ENCODE data around the gene PPRC1.

The PPRC1 gene

DNA sequence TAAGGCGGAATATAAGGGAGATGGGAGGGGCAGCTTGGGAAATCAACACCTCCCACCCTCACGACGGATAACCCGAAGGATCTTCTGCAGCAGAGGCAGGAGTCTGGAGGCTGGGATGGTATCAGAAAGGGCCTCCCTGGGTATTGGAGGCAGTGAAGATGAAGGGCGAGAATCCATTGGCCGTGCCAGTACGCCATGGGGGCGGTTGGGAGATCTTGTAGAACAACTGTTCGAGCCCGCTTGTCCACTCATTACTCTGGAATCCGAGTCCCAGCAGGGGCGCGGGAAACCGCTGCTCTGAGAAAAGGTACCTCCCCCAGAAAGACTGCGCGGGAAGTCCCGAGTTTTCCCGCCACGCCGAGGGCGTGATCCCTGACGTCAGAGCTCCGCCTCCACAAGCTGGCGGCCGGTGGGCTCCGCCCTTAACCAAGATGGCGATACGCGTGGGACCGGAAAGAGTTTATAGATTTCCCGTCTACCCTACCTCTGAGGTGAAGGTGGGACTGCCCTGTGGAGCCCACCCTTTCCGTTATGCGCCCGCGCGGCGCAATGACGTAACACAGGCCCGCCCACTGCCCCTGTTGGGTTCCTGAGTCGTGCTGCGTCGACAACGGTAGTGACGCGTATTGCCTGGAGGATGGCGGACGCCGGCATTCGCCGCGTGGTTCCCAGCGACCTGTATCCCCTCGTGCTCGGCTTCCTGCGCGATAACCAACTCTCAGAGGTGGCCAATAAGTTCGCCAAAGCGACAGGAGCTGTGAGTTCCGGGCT is 19.1 kb downstream of the PPRC1 start, which contains the start of gene NOLC1:
Gene NOLC1 (plus strand): TSS at position 616 of the 771 bp plus-strand sequence. CDS start 22 bp downstream, at position 638.
- H3K9ac ChIP-seq (ENCODE audit: low read depth, low read length), result peak within 1 kb of the TSS; percentile 70
- H3K9me3 ChIP-seq (ENCODE audit: insufficient read depth, low read length, severe bottlenecking), result no peaks in the 10 kb centered on the region
- peak within 1 kb of the TSS; percentile 99 for H3K4me2 ChIP-seq (ENCODE audit: insufficient read depth, low read length)
- peak within 1 kb of the TSS; percentile 84 for H2AFZ ChIP-seq (ENCODE audit: low read depth, low read length)
- peaks cover 77% of the 10 kb centered on the region for H3K36me3 ChIP-seq (ENCODE audit: insufficient read depth, low read length)
- TF ChIP-seq EZH2 (IDR thresholded peaks at IDR 0.05; ENCODE audit: borderline replicate concordance, low read depth, low read length, severe bottlenecking), result no peak
- TF ChIP-seq, protein P1, sequence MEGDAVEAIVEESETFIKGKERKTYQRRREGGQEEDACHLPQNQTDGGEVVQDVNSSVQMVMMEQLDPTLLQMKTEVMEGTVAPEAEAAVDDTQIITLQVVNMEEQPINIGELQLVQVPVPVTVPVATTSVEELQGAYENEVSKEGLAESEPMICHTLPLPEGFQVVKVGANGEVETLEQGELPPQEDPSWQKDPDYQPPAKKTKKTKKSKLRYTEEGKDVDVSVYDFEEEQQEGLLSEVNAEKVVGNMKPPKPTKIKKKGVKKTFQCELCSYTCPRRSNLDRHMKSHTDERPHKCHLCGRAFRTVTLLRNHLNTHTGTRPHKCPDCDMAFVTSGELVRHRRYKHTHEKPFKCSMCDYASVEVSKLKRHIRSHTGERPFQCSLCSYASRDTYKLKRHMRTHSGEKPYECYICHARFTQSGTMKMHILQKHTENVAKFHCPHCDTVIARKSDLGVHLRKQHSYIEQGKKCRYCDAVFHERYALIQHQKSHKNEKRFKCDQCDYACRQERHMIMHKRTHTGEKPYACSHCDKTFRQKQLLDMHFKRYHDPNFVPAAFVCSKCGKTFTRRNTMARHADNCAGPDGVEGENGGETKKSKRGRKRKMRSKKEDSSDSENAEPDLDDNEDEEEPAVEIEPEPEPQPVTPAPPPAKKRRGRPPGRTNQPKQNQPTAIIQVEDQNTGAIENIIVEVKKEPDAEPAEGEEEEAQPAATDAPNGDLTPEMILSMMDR (IDR thresholded peaks at IDR 0.05; ENCODE audit: borderline replicate concordance, extremely low read depth, low read length, poor library complexity, severe bottlenecking), result no peak
- H3K79me2 ChIP-seq (ENCODE audit: insufficient read depth, low read length), result peaks cover 51% of the 10 kb centered on the region
- peak within 1 kb of the TSS; percentile 63 to 73 for H3K4me3 ChIP-seq (ENCODE audit: low read depth in 1 of 2, low read length in 2 of 2)
- H3K4me1 ChIP-seq (ENCODE audit: insufficient read depth, low read length), result peaks cover 39% of the 10 kb centered on the region
- H3K27me3 ChIP-seq (ENCODE audit: insufficient read depth, low read length, poor library complexity), result no peaks in the 10 kb centered on the region
- H3K27ac ChIP-seq (ENCODE audit: low read length), result peak within 1 kb of the TSS; percentile 88
- peak; percentile 93 for ATAC-seq (ENCODE audit: insufficient read depth, low read depth)
- DNase-seq, result peak; percentile 100
- H4K20me1 ChIP-seq (ENCODE audit: insufficient read depth, low read length), result peaks cover 37% of the 10 kb centered on the region

DNA sequence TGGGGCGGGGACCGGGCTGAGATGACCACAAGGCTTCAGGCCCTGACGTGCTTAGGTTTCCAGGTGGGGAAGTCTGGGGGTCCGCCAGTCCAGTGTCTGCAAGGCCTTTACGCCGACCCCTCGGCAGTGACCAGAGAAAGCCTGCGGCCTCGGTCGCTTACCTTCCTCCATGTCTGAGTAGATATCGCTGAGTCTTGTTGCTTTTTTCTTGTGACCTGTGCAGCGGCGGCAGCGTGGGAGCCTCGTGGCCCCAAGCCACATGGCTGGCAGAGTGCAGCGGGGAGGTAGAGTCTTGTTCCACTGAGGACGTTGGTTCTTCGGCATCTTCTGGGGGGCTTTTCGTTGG is 19.7 kb downstream of the PPRC1 start:
- H3K9ac ChIP-seq (ENCODE audit: low read depth, low read length), result peak overlapping the region; percentile 70
- no peaks in the 10 kb centered on the region for H3K27me3 ChIP-seq (ENCODE audit: insufficient read depth, low read length, poor library complexity)
- H3K36me3 ChIP-seq (ENCODE audit: insufficient read depth, low read length), result peaks cover 77% of the 10 kb centered on the region
- H3K9me3 ChIP-seq (ENCODE audit: insufficient read depth, low read length, severe bottlenecking), result no peaks in the 10 kb centered on the region
- DNase-seq (peak; percentile 43), ATAC-seq (ENCODE audit: insufficient read depth, low read depth) (peak; percentile 11)
- H3K4me2 ChIP-seq (ENCODE audit: insufficient read depth, low read length), result peak overlapping the region; percentile 99
- peak overlapping the region; percentile 75 for H3K27ac ChIP-seq (ENCODE audit: low read length)
- H3K79me2 ChIP-seq (ENCODE audit: insufficient read depth, low read length), result peaks cover 54% of the 10 kb centered on the region
- peak overlapping the region; percentile 63 to 73 for H3K4me3 ChIP-seq (ENCODE audit: low read depth in 1 of 2, low read length in 2 of 2)
- H4K20me1 ChIP-seq (ENCODE audit: insufficient read depth, low read length), result peaks cover 39% of the 10 kb centered on the region
- H2AFZ ChIP-seq (ENCODE audit: low read depth, low read length), result peak overlapping the region; percentile 84
- TF ChIP-seq, protein P1 (IDR thresholded peaks at IDR 0.05; ENCODE audit: borderline replicate concordance, extremely low read depth, low read length, poor library complexity, severe bottlenecking), result no peak
- TF ChIP-seq EZH2 (IDR thresholded peaks at IDR 0.05; ENCODE audit: borderline replicate concordance, low read depth, low read length, severe bottlenecking), result no peak
- peaks cover 44% of the 10 kb centered on the region for H3K4me1 ChIP-seq (ENCODE audit: insufficient read depth, low read length)

DNA sequence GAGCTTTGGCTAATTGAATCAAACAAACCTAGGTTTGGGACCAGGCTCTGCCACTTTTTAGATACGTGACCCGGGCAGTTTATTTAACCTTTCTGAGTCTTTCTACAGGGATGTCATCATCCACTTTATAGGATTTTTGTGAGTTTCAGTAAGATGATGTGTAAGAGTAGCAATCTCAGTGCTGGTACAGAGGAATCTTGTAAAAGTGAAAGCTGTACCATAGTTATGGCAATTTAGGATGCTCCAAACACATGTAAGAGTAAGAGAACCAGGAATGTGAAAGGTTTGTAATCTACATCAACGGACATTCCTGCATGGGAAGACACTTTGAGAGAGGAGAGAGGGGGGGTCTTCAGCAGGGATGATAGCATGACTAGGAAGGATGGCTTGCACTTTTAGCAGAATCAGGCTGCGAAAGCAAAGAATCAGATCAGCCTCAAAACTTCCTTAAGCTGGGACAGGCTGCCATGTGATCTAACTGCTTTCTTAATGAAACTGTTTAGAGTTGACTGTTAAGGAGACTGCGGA is 20.3 kb downstream of the PPRC1 start:
- no peak for TF ChIP-seq EZH2 (IDR thresholded peaks at IDR 0.05; ENCODE audit: borderline replicate concordance, low read depth, low read length, severe bottlenecking)
- TF ChIP-seq, protein P1 (IDR thresholded peaks at IDR 0.05; ENCODE audit: borderline replicate concordance, extremely low read depth, low read length, poor library complexity, severe bottlenecking), result no peak
- H3K36me3 ChIP-seq (ENCODE audit: insufficient read depth, low read length), result peaks cover 77% of the 10 kb centered on the region
- peak overlapping the region; percentile 70 for H3K9ac ChIP-seq (ENCODE audit: low read depth, low read length)
- peaks cover 45% of the 10 kb centered on the region for H4K20me1 ChIP-seq (ENCODE audit: insufficient read depth, low read length)
- peak overlapping the region; percentile 99 for H3K4me2 ChIP-seq (ENCODE audit: insufficient read depth, low read length)
- peaks cover 59% of the 10 kb centered on the region for H3K79me2 ChIP-seq (ENCODE audit: insufficient read depth, low read length)
- DNase-seq, result no peak
- no peak overlapping the region for H2AFZ ChIP-seq (ENCODE audit: low read depth, low read length)
- peak overlapping the region; percentile 75 for H3K27ac ChIP-seq (ENCODE audit: low read length)
- H3K27me3 ChIP-seq (ENCODE audit: insufficient read depth, low read length, poor library complexity), result no peaks in the 10 kb centered on the region
- H3K9me3 ChIP-seq (ENCODE audit: insufficient read depth, low read length, severe bottlenecking), result no peaks in the 10 kb centered on the region
- H3K4me3 ChIP-seq (ENCODE audit: low read depth in 1 of 2, low read length in 2 of 2), result peak overlapping the region; percentile 63 to 73
- peaks cover 44% of the 10 kb centered on the region for H3K4me1 ChIP-seq (ENCODE audit: insufficient read depth, low read length)
- ATAC-seq (ENCODE audit: insufficient read depth, low read depth), result no peak

All from DND-41 (cell line).